ENCODE measurements around the gene FURIN.
"Not testable (repeated sequence)": the region's sequence is repeated elsewhere in the genome, so short reads cannot be mapped to it uniquely, and the experiment has no call there.

The FURIN gene

GRCh38 chr15:90840157-90840855 is 28.1 kb upstream of the FURIN start:
- in situ Hi-C loops (cut with MboI; ENCODE audit: low pct_unique_long_range_greater_than_20kb, low sequenced_read_pairs): no loop called here
- DNase-seq: no peak

- in situ Hi-C loops (cut with MboI; ENCODE audit: low pct_unique_long_range_greater_than_20kb, low sequenced_read_pairs): no loop called here
- DNase-seq: peak; percentile 35
These were observed 27.4 kb upstream of the FURIN start for GRCh38 chr15:90840954-90841353.

- in situ Hi-C loops (cut with MboI; ENCODE audit: low pct_unique_long_range_greater_than_20kb, low sequenced_read_pairs): no loop called here
- DNase-seq: peak; percentile 25
These were observed 23.7 kb upstream of the FURIN start for GRCh38 chr15:90844696-90845095.

- in situ Hi-C loops (cut with MboI; ENCODE audit: low pct_unique_long_range_greater_than_20kb, low sequenced_read_pairs): no loop called here
- DNase-seq: peak; percentile 50
These were observed 23.0 kb upstream of the FURIN start for GRCh38 chr15:90845201-90845949.

GRCh38 chr15:90849424-90849823 is 19.0 kb upstream of the FURIN start:
- DNase-seq: not testable (repeated sequence)

GRCh38 chr15:90851114-90851513 is 17.3 kb upstream of the FURIN start:
- DNase-seq: no peak
- in situ Hi-C loops (cut with MboI; ENCODE audit: low pct_unique_long_range_greater_than_20kb, low sequenced_read_pairs): no loop called here

More at GRCh38 chr15:90849424-90849823, 19.0 kb upstream of the FURIN start:
- in situ Hi-C loops (cut with MboI; ENCODE audit: low pct_unique_long_range_greater_than_20kb, low sequenced_read_pairs): not testable (repeated sequence)

- no peak for DNase-seq
- in situ Hi-C loops (cut with MboI; ENCODE audit: low pct_unique_long_range_greater_than_20kb, low sequenced_read_pairs): no loop called here
These were observed 16.4 kb upstream of the FURIN start for GRCh38 chr15:90851940-90852339.

- no peak for DNase-seq
- in situ Hi-C loops (cut with MboI; ENCODE audit: low pct_unique_long_range_greater_than_20kb, low sequenced_read_pairs): no loop called here
These were observed 13.2 kb upstream of the FURIN start for GRCh38 chr15:90855139-90855538.

GRCh38 chr15:90857337-90857736 is 11.1 kb upstream of the FURIN start:
- in situ Hi-C loops (cut with MboI; ENCODE audit: low pct_unique_long_range_greater_than_20kb, low sequenced_read_pairs): no loop called here
- no peak for DNase-seq

- in situ Hi-C loops (cut with MboI; ENCODE audit: low pct_unique_long_range_greater_than_20kb, low sequenced_read_pairs): no loop called here
- DNase-seq: no peak
These were observed 10.4 kb upstream of the FURIN start for GRCh38 chr15:90857883-90858443.

- no peak for DNase-seq
- in situ Hi-C loops (cut with MboI; ENCODE audit: low pct_unique_long_range_greater_than_20kb, low sequenced_read_pairs): no loop called here
These were observed 8.9 kb upstream of the FURIN start for GRCh38 chr15:90859234-90860131.

GRCh38 chr15:90860450-90860849 is 7.9 kb upstream of the FURIN start:
- in situ Hi-C loops (cut with MboI; ENCODE audit: low pct_unique_long_range_greater_than_20kb, low sequenced_read_pairs): no loop called here
- DNase-seq: no peak

GRCh38 chr15:90860942-90861675 is 7.3 kb upstream of the FURIN start:
- no peak for DNase-seq
- in situ Hi-C loops (cut with MboI; ENCODE audit: low pct_unique_long_range_greater_than_20kb, low sequenced_read_pairs): no loop called here

GRCh38 chr15:90862487-90862886 is 5.9 kb upstream of the FURIN start:
- DNase-seq: no peak
- in situ Hi-C loops (cut with MboI; ENCODE audit: low pct_unique_long_range_greater_than_20kb, low sequenced_read_pairs): no loop called here

GRCh38 chr15:90862964-90863778 is 5.2 kb upstream of the FURIN start:
- no peak for DNase-seq
- in situ Hi-C loops (cut with MboI; ENCODE audit: low pct_unique_long_range_greater_than_20kb, low sequenced_read_pairs): no loop called here

GRCh38 chr15:90863987-90864386 is 4.4 kb upstream of the FURIN start:
- DNase-seq: no peak
- in situ Hi-C loops (cut with MboI; ENCODE audit: low pct_unique_long_range_greater_than_20kb, low sequenced_read_pairs): no loop called here

- DNase-seq: no peak
- in situ Hi-C loops (cut with MboI; ENCODE audit: low pct_unique_long_range_greater_than_20kb, low sequenced_read_pairs): no loop called here
These were observed 3.9 kb upstream of the FURIN start for GRCh38 chr15:90864507-90864906.

GRCh38 chr15:90865702-90866101 is 2.7 kb upstream of the FURIN start:
- no peak for DNase-seq
- in situ Hi-C loops (cut with MboI; ENCODE audit: low pct_unique_long_range_greater_than_20kb, low sequenced_read_pairs): no loop called here
